Smooth muscle cell (in vitro differentiated cells): Measurements from ENCODE around the gene OR51M1. TPM values are rescaled to one million over a fixed set of nuclear protein-coding genes. Genes with fewer than 3 reads are reported as not detected.
"Not testable (repeated sequence)": the region's sequence is repeated elsewhere in the genome, so short reads cannot be mapped to it uniquely, and the experiment has no call there.

Experiments
- DNase-seq: peaks from one replicate; lab custom pipeline; 2025; ENCODE audit not compliant: unreplicated experiment; lab: John Stamatoyannopoulos, UW
- H2AFZ ChIP-seq: fragments of 200-600 bp; sonication (generic); 2 replicates; pipeline ENCODE4 v1.6.0; 2016; ENCODE audit warnings: antibody characterized with exemption, low read depth, mild to moderate bottlenecking
- H3F3A ChIP-seq: fragments of 200-600 bp; sonication (generic); 2 replicates; pipeline ENCODE4 v1.6.0; 2017; ENCODE audit warnings: antibody characterized with exemption, low read depth
- H3K27ac ChIP-seq: fragments of 200-600 bp; sonication (generic); 2 replicates; pipeline ENCODE4 v1.5.1; 2016; ENCODE audit warnings: low read depth, mild to moderate bottlenecking
- H3K27me3 ChIP-seq: fragments of 200-600 bp; sonication (generic); 2 replicates; pipeline ENCODE4 v1.6.1; 2016; ENCODE audit warnings: low read depth, mild to moderate bottlenecking
- H3K36me3 ChIP-seq: fragments of 200-600 bp; sonication (generic); 2 replicates; pipeline ENCODE4 v1.5.1; 2016; ENCODE audit warnings: low read depth
- H3K4me1 ChIP-seq: fragments of 200-600 bp; sonication (generic); 2 replicates; pipeline ENCODE4 v1.5.1; 2016; ENCODE audit warnings: low read depth
- H3K4me2 ChIP-seq: fragments of 200-600 bp; sonication (generic); 2 replicates; pipeline ENCODE4 v1.6.0; 2016; ENCODE audit warnings: mild to moderate bottlenecking
- H3K4me3 ChIP-seq: fragments of 200-600 bp; sonication (generic); 2 replicates; pipeline ENCODE4 v1.5.1; 2016; ENCODE audit warnings: mild to moderate bottlenecking
- H3K79me2 ChIP-seq: fragments of 200-600 bp; sonication (generic); 2 replicates; pipeline ENCODE4 v1.6.0; 2016; ENCODE audit warnings: low read depth, mild to moderate bottlenecking
- H3K9ac ChIP-seq: fragments of 200-600 bp; sonication (generic); 2 replicates; pipeline ENCODE4 v1.6.0; 2016; ENCODE audit warnings: low read depth
- H3K9me3 ChIP-seq: fragments of 200-600 bp; sonication (generic); replicated peaks from 2 replicates; pipeline ENCODE4 v1.5.1; 2016; ENCODE audit warnings: low read depth
- H4K20me1 ChIP-seq: fragments of 200-600 bp; sonication (generic); 2 replicates; pipeline ENCODE4 v1.6.0; 2016; ENCODE audit warnings: low read depth
- WGBS: methylation state at CpG from one replicate; pipeline ENCODE4 v1.1.7; 2016; ENCODE audit warnings: low lambda C conversion rate; 5-methylcytosine and 5-hydroxymethylcytosine counted together
- polyA plus RNA-seq: library from polyadenylated mRNA; unstranded; fragments of >200 nt; fragmentation: Nextera tagmentation; extraction: Ambion mirVana; gene quantifications from 2 replicates; pipeline ENCODE4 v1.2.1, GENCODE V29; 2016
- total RNA-seq: library from RNA; depleted of rRNA; stranded (reverse); fragments of >200 nt; gene quantifications from 2 replicates; pipeline ENCODE4 v1.2.3, GENCODE V29; 2014
- TF ChIP-seq, protein P1 (sequence below): fragments of 200-600 bp; sonication (generic); IDR thresholded peaks from 2 replicates; pipeline ENCODE4 v1.5.1; 2017; ENCODE audit warnings: borderline replicate concordance, mild to moderate bottlenecking, antibody characterized with exemption; ENCODE audit not compliant: insufficient read depth, poor library complexity, severe bottlenecking

The OR51M1 gene
- total and polyA plus RNA-seq, 2 experiments from 2014 or later, result not detected

DNA sequence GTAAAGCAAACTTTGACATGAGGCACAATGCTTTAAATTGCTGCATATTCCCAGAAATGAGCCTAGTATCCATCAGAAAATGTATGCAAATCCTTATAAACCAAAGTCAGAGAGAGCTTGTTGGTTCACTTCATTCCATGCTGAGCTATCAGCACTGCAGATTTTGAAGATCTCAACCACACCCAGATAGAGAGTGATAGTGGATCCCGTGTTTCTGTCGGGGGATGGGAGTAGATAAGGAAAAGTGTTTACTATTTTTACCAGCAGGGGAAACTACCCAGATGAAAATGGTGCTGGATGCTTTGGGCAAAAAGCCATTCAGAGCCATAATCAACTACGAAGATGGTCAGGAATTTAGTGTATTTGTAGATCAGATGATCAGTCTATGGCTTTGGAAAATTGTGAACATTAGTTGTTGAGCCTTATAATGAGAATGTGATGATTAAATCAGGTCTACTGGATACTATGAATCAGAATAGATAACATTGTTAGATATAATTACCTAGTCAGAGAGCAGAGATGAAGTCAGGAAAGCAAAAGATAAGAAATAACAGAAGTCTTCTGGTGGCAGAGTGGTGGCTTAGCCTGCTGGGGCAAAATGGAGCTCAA, 21.5 kb upstream of the OR51M1 start:
- no peak for DNase-seq
- Histone ChIP-seq H3K79me2 (no peaks in the 10 kb centered on the region), H3F3A (no peaks in the 10 kb centered on the region), H4K20me1 (no peaks in the 10 kb centered on the region), H2AFZ (no peak overlapping the region), H3K36me3 (no peaks in the 10 kb centered on the region), H3K9me3 (no peaks in the 10 kb centered on the region), H3K4me1 (no peaks in the 10 kb centered on the region), H3K27ac (no peak overlapping the region), H3K4me3 (no peak overlapping the region), H3K9ac (no peak overlapping the region), H3K27me3 (no peaks in the 10 kb centered on the region), H3K4me2 (no peak overlapping the region)
- TF ChIP-seq, protein P1, sequence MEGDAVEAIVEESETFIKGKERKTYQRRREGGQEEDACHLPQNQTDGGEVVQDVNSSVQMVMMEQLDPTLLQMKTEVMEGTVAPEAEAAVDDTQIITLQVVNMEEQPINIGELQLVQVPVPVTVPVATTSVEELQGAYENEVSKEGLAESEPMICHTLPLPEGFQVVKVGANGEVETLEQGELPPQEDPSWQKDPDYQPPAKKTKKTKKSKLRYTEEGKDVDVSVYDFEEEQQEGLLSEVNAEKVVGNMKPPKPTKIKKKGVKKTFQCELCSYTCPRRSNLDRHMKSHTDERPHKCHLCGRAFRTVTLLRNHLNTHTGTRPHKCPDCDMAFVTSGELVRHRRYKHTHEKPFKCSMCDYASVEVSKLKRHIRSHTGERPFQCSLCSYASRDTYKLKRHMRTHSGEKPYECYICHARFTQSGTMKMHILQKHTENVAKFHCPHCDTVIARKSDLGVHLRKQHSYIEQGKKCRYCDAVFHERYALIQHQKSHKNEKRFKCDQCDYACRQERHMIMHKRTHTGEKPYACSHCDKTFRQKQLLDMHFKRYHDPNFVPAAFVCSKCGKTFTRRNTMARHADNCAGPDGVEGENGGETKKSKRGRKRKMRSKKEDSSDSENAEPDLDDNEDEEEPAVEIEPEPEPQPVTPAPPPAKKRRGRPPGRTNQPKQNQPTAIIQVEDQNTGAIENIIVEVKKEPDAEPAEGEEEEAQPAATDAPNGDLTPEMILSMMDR, result no peak
- 46% methylated on average over 3 of the region's 3 CpGs for WGBS

- no peaks in the 10 kb centered on the region for H4K20me1 ChIP-seq
- H3K4me2 ChIP-seq, result no peak overlapping the region
- WGBS, result 91% methylated on average over 1 of the region's 1 CpG
- H3K4me3 ChIP-seq, result no peak overlapping the region
- H3K36me3 ChIP-seq, result no peaks in the 10 kb centered on the region
- DNase-seq, result no peak
- no peaks in the 10 kb centered on the region for H3K4me1 ChIP-seq
- no peaks in the 10 kb centered on the region for H3K79me2 ChIP-seq
- H2AFZ ChIP-seq, result no peak overlapping the region
- H3K9ac ChIP-seq, result no peak overlapping the region
- TF ChIP-seq, protein P1, result no peak
- H3F3A ChIP-seq, result no peaks in the 10 kb centered on the region
- H3K27me3 ChIP-seq, result no peaks in the 10 kb centered on the region
- no peaks in the 10 kb centered on the region for H3K9me3 ChIP-seq
- no peak overlapping the region for H3K27ac ChIP-seq
Observed at GRCh38 chr11:5363679-5364078, 19.9 kb upstream of the OR51M1 start.

DNA sequence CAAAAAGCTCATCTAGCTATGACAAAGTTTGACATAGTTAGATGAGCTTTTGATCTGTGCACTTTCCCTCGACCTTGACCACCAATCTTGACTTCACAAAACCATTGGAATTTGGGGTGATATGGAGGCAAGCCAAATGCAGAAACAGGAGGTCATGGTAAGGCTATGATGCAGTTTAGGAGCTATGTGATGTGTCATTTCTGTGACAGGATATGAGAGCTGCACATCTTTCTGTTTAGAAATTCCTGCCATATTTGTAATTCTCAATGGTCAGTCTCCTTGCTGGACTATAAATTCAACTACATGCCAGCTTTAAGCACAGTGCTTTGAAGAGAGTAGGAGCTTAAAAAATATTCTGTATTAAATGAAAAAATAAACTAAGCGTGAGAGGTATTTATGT, 19.4 kb upstream of the OR51M1 start:
- Histone ChIP-seq H3K9me3 (no peaks in the 10 kb centered on the region), H3K36me3 (no peaks in the 10 kb centered on the region), H3K4me1 (no peaks in the 10 kb centered on the region), H3K4me3 (no peak overlapping the region), H4K20me1 (no peaks in the 10 kb centered on the region), H3K27ac (no peak overlapping the region), H3K79me2 (no peaks in the 10 kb centered on the region), H3F3A (no peaks in the 10 kb centered on the region), H3K4me2 (peak overlapping the region; percentile 59), H2AFZ (no peak overlapping the region), H3K9ac (no peak overlapping the region), H3K27me3 (no peaks in the 10 kb centered on the region)
- 23% methylated on average over 1 of the region's 2 CpGs for WGBS
- TF ChIP-seq, protein P1, result no peak
- DNase-seq, result no peak

GRCh38 chr11:5366365-5366764, 17.2 kb upstream of the OR51M1 start:
- not testable (repeated sequence) for H3K4me2 ChIP-seq, DNase-seq, H3K36me3 ChIP-seq, H2AFZ ChIP-seq, H3K9me3 ChIP-seq, H3K9ac ChIP-seq, H3K79me2 ChIP-seq, H3K4me1 ChIP-seq, H3K27ac ChIP-seq, H3F3A ChIP-seq, H4K20me1 ChIP-seq, H3K27me3 ChIP-seq, H3K4me3 ChIP-seq
- WGBS, result 80% methylated on average over 6 of the region's 6 CpGs
